Activated CD8-positive, alpha-beta T cell treated with anti-CD3 and anti-CD28 coated beads, Interleukin-2, amount 10 ng/mL, durations not matched to agents 7 days and 5 days (primary cell): ENCODE data around the gene TTC17. TPM values are rescaled to one million over a fixed set of nuclear protein-coding genes. Genes with fewer than 3 reads are reported as not detected.

Source experiments
- ATAC-seq: fragments of 150-1000 bp; cut with Tn5 transposase; one replicate; pipeline ENCODE4 v1.10.0; 2021; ENCODE audit warnings: moderate library complexity
- CTCF ChIA-PET: fragments of 350-600 bp; sonication (Branson Sonifier 250); formaldehyde crosslinking; loops from one replicate; lab custom pipeline; 2021; ENCODE audit warnings: antibody characterized with exemption; lab: Charles Lee
- POLR2A ChIA-PET: fragments of 350-600 bp; sonication (Branson Sonifier 250); formaldehyde crosslinking; loops from one replicate; lab custom pipeline; 2021; ENCODE audit warnings: antibody characterized with exemption; lab: Charles Lee
- DNase-seq: peaks from one replicate; pipeline ENCODE4 v3.0.0-alpha.2; 2020
- H3K27ac Mint-ChIP-seq: one replicate; pipeline ENCODE4 v1.8.0; 2021; ENCODE audit warnings: mild to moderate bottlenecking, mixed read lengths
- H3K27me3 Mint-ChIP-seq: one replicate; pipeline ENCODE4 v1.8.0; 2021; ENCODE audit warnings: low read depth, mixed read lengths
- H3K36me3 Mint-ChIP-seq: one replicate; pipeline ENCODE4 v1.8.0; 2021; ENCODE audit warnings: low read depth, mixed read lengths
- H3K4me1 Mint-ChIP-seq: one replicate; pipeline ENCODE4 v1.8.0; 2021; ENCODE audit warnings: low read depth, mixed read lengths
- H3K4me3 Mint-ChIP-seq: one replicate; pipeline ENCODE4 v1.8.0; 2021; ENCODE audit warnings: mild to moderate bottlenecking, mixed read lengths
- H3K9me3 Mint-ChIP-seq: one replicate; pipeline ENCODE4 v1.8.0; 2022; ENCODE audit warnings: mixed read lengths; ENCODE audit not compliant: insufficient read depth
- total RNA-seq, 2 experiments: library from RNA; stranded (reverse); gene quantifications; one replicate each; pipeline ENCODE4 v1.2.3, GENCODE V29; 2021

TTC17 gene
- total RNA-seq, 2 experiments from 2014 or later: 56.9 to 60.5 TPM

- Mint-ChIP-seq H3K36me3 (no peaks in the 10 kb centered on the region), H3K9me3 (no peaks in the 10 kb centered on the region), H3K27ac (no peak overlapping the region), H3K4me1 (peaks cover 12% of the 10 kb centered on the region), H3K27me3 (peaks cover 2% of the 10 kb centered on the region), H3K4me3 (no peak overlapping the region)
- DNase-seq (no peak), ATAC-seq (no peak)
- POLR2A ChIA-PET: no interaction called here
- CTCF ChIA-PET: no interaction called here
These were observed 148.5 kb downstream of the TTC17 start for GRCh38 chr11:43507171-43507570.

DNA sequence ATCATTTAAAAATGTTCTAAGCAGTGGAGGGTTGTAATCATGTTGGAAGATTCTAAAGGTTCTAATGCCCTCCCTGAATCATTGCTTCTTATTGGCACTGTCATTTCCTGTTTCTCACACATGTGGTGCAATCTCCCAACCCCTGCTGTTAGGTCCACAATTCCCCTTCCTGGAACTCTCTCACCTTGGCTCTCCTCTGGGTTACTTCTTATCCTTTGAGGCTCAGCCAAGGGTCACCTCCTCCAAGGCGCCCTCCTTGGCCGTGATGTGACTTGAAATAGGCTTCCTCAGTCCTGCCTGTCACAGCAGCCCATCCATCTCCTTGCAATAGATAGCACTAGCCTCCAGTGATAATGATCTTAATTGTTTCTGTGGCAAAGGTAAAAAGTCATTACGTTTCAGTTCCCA is 149.8 kb downstream of the TTC17 start:
- DNase-seq (no peak), ATAC-seq (no peak)
- Mint-ChIP-seq H3K4me1 (peaks cover 12% of the 10 kb centered on the region), H3K9me3 (no peaks in the 10 kb centered on the region), H3K27ac (no peak overlapping the region), H3K36me3 (no peaks in the 10 kb centered on the region), H3K4me3 (no peak overlapping the region), H3K27me3 (peaks cover 2% of the 10 kb centered on the region)
- POLR2A ChIA-PET: no interaction called here
- CTCF ChIA-PET: no interaction called here

DNA sequence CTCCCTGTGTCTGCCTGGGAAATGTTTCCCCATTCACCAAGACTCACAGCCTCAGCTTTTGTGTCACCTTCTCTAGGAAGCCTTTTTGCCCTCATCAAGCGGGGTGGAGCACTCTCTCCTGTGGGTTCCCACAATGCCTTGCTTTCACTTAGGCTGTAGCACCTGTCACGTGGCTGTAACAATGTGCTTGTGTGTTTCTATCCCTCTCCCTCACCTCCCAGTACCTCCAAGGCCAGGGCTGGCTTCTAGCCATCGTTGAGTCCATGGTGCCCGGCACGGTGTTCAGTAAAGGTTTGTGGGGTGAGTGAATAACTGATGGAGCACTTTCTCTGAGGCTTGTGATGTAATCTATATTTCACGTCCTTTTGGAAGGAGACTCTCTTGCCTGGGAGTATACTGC is 153.2 kb downstream of the TTC17 start:
- DNase-seq (no peak), ATAC-seq (no peak)
- Mint-ChIP-seq H3K9me3 (no peaks in the 10 kb centered on the region), H3K27ac (no peak overlapping the region), H3K27me3 (peaks cover 2% of the 10 kb centered on the region), H3K4me3 (no peak overlapping the region), H3K4me1 (peaks cover 12% of the 10 kb centered on the region), H3K36me3 (no peaks in the 10 kb centered on the region)
- CTCF ChIA-PET: no interaction called here
- POLR2A ChIA-PET: no interaction called here

DNA sequence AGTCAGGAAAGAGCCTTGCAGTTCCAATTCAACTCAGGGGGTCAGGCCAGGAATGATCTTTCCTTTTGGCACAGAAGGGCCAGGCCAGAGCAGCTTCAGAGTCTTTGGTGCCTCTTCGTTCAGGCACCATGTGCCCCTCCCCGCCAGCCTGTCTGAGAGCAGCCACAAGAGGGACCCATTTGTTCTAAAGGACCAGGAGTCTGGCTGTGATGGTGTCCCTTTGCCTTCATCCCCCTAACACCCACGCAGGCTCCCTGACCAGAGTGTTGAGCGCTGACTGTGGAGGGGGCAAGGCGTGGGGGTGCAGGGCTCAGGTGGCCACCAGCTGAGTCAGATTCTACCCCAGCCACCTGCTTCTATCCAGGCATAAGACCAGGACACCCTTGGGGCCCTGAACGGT is 156.4 kb downstream of the TTC17 start:
- H3K27me3 Mint-ChIP-seq: no peaks in the 10 kb centered on the region
- H3K4me1 Mint-ChIP-seq: no peaks in the 10 kb centered on the region
- no peak for DNase-seq
- H3K27ac Mint-ChIP-seq: no peak overlapping the region
- CTCF ChIA-PET: no interaction called here
- H3K36me3 Mint-ChIP-seq: no peaks in the 10 kb centered on the region
- ATAC-seq: no peak
- no peak overlapping the region for H3K4me3 Mint-ChIP-seq
- H3K9me3 Mint-ChIP-seq: no peaks in the 10 kb centered on the region
- POLR2A ChIA-PET: no interaction called here

GRCh38 chr11:43516316-43516850 is 157.7 kb downstream of the TTC17 start:
- no peak overlapping the region for H3K27ac Mint-ChIP-seq
- DNase-seq (no peak), ATAC-seq (no peak)
- H3K36me3 Mint-ChIP-seq: no peaks in the 10 kb centered on the region
- no peaks in the 10 kb centered on the region for H3K4me1 Mint-ChIP-seq
- no peaks in the 10 kb centered on the region for H3K27me3 Mint-ChIP-seq
- CTCF ChIA-PET: interaction anchor here (0.6 kb wide), 1 partner anchor 52 kb away, joined by 4 read pairs; no protein-coding TSS in a partner anchor
- POLR2A ChIA-PET: no interaction called here
- H3K9me3 Mint-ChIP-seq: peaks cover 5% of the 10 kb centered on the region
- no peak overlapping the region for H3K4me3 Mint-ChIP-seq

DNA sequence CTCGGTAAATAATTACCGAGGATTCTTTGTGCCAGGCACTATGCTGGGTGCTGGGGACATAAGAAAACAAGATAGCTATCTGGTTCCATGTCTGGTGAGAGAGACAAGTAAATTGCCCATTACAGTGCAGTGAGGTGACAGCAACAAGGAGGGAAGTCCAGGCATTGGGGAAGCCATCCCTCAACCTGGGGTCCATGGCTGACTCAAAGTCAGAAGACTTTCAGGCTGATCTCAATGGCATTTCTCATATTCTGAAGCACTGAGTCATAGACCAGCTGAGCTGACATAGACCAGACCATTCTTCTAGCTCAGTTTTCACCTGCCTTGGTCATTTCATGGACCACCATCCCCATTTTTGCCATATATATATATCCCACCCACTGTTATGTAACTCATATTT is 158.8 kb downstream of the TTC17 start:
- no peaks in the 10 kb centered on the region for H3K36me3 Mint-ChIP-seq
- POLR2A ChIA-PET: no interaction called here
- no peaks in the 10 kb centered on the region for H3K4me1 Mint-ChIP-seq
- no peak overlapping the region for H3K27ac Mint-ChIP-seq
- H3K9me3 Mint-ChIP-seq: peaks cover 5% of the 10 kb centered on the region
- no peak overlapping the region for H3K4me3 Mint-ChIP-seq
- no peak for ATAC-seq
- no peak for DNase-seq
- CTCF ChIA-PET: no interaction called here
- H3K27me3 Mint-ChIP-seq: no peaks in the 10 kb centered on the region

DNA sequence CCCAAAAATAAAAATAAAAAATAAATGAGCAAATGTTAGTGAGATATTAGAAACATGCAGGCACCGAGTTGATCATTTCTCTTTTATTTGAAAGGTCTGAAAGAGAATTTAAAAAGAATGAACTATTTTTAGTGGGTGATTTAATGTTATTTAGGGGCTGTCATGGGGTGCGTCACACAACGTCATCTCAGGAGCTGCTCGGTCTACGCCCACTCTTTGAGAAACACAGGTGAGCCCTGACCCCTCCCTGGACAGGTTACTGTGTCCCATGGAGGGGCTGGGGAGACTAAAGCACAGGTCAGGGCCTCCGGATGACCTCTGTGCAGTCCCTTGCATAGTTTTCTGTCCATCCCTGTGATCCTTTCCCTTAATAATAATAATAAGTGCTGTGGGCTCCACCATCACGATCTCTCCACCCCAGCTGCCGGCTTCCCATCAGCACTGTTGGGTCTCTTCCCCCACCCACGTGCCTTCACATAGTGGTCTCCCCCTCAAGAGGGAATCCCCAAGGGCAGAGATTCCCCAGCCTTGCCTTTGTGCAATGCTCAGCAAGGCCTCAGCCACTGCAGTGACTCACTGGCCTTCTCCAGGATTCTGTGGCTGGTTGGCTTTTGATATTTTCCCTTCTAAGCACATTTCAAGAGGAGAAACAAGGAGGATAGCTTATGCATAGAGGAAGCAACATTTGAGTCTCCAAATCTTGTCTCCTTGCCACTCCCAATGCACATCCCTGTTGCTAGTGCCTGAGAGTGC is 159.9 kb downstream of the TTC17 start:
- Mint-ChIP-seq H3K4me1 (no peaks in the 10 kb centered on the region), H3K4me3 (no peak overlapping the region), H3K9me3 (peaks cover 5% of the 10 kb centered on the region), H3K27me3 (no peaks in the 10 kb centered on the region), H3K36me3 (no peaks in the 10 kb centered on the region), H3K27ac (no peak overlapping the region)
- DNase-seq: no peak
- ChIA-PET CTCF (no interaction called here), POLR2A (no interaction called here)
- ATAC-seq: no peak

- ChIA-PET POLR2A (no interaction called here), CTCF (interaction anchor here (1.4 kb wide), 1 partner anchor 46 kb away, joined by 3 read pairs; no protein-coding TSS in a partner anchor)
- Mint-ChIP-seq H3K27me3 (no peaks in the 10 kb centered on the region), H3K4me1 (no peaks in the 10 kb centered on the region), H3K36me3 (no peaks in the 10 kb centered on the region), H3K4me3 (no peak overlapping the region), H3K27ac (no peak overlapping the region), H3K9me3 (peaks cover 5% of the 10 kb centered on the region)
- ATAC-seq: no peak
- no peak for DNase-seq
These were observed 162.8 kb downstream of the TTC17 start for GRCh38 chr11:43521471-43521870.

DNA sequence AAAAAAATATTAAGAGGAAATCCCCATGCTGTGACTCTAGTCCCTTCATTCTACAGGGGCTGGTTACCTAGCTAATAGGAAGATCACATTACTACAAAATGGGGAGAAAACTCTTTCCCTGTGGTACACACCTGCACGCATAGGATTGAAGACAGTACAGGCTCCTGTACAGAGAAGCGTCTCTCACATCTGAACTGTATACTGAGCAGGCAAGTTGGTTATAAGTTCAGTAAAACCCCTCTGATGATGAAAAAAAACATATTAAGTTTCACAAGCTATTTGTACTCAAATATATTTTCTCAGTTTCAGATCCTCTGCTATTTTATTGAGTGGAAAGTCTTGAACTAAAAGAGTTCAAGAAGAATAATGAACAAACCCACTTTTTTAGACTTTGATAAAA is 164.9 kb downstream of the TTC17 start:
- H3K36me3 Mint-ChIP-seq: no peaks in the 10 kb centered on the region
- no peak overlapping the region for H3K27ac Mint-ChIP-seq

GRCh38 chr11:43532041-43532440 is 173.3 kb downstream of the TTC17 start:
- Mint-ChIP-seq H3K27me3 (peaks cover 6% of the 10 kb centered on the region), H3K36me3 (no peaks in the 10 kb centered on the region), H3K4me3 (no peak overlapping the region), H3K9me3 (no peaks in the 10 kb centered on the region), H3K4me1 (no peaks in the 10 kb centered on the region), H3K27ac (no peak overlapping the region)
- no peak for ATAC-seq
- DNase-seq: no peak
- ChIA-PET POLR2A (no interaction called here), CTCF (no interaction called here)

More for the DNA sequence above, 164.9 kb downstream of the TTC17 start:
- Mint-ChIP-seq H3K4me3 (no peak overlapping the region), H3K9me3 (peaks cover 5% of the 10 kb centered on the region), H3K27me3 (no peaks in the 10 kb centered on the region), H3K4me1 (no peaks in the 10 kb centered on the region)
- no peak for ATAC-seq
- ChIA-PET POLR2A (no interaction called here), CTCF (no interaction called here)
- DNase-seq: no peak

DNA sequence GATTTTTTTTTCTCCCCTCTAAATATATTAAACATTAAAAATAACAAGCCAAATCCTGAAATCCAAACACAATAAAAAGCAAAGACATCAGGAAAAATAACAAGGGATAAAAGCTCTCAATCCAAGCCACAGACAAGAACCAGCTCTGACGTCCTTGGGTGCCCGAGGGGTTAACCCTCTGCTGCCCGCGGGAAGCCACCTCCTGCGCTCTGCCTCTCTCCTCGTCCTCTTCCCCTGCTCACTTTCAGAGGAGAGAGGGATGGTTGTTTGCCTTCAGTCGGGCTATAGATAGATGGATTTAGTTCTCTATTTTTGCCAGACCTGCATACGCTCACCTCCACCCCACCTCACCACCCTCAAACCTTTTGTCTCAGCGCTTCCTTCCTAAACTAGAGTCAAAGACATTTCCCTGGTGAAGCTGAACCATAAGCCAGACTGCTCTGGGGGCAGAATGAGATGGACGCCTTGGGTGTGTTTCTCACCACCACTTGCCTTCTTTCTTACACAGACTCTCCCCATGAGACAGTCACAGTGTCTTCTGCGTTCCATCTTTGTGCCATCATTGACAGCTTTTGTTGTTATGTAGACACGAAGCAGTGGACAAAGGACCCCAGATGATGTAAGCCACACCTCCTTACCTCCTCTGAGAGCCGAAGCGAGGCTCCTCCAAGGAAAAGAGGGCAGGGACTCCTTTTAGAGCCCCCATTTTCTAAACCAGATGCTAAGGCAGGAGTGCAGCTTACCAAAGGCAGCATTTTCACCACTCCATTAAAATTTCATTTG is 179.3 kb downstream of the TTC17 start:
- H3K27me3 Mint-ChIP-seq: peaks cover 18% of the 10 kb centered on the region
- no peaks in the 10 kb centered on the region for H3K36me3 Mint-ChIP-seq
- H3K27ac Mint-ChIP-seq: no peak overlapping the region
- CTCF ChIA-PET: no interaction called here
- H3K4me1 Mint-ChIP-seq: no peaks in the 10 kb centered on the region
- ATAC-seq (no peak), DNase-seq (no peak)
- POLR2A ChIA-PET: no interaction called here
- no peaks in the 10 kb centered on the region for H3K9me3 Mint-ChIP-seq
- H3K4me3 Mint-ChIP-seq: no peak overlapping the region

DNA sequence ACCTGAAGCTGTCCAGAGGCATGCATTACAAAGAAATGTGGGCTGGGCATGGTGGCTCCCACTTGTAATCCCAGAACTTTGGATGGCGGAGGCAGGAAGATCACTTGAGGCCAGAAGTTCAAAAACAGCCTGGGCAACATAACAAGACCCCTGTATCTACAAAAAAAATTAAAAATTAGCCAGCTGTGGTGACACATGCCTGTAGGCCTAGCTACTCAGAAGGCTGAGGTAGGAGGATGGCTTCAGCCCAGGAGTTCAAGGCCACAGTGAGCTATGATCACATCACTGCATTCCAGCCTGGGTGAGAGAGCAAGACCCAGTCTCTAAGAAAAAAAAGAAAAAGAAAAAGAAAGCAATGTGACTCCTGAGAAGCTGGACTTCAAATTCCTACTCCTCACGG is 183.3 kb downstream of the TTC17 start:
- H3K4me1 Mint-ChIP-seq: no peaks in the 10 kb centered on the region
- H3K4me3 Mint-ChIP-seq: no peak overlapping the region
- peaks cover 30% of the 10 kb centered on the region for H3K27me3 Mint-ChIP-seq
- no peaks in the 10 kb centered on the region for H3K9me3 Mint-ChIP-seq
- H3K27ac Mint-ChIP-seq: no peak overlapping the region
- H3K36me3 Mint-ChIP-seq: no peaks in the 10 kb centered on the region
- DNase-seq (no peak), ATAC-seq (no peak)
- POLR2A ChIA-PET: no interaction called here
- CTCF ChIA-PET: no interaction called here
